Ishikawa (cell line): Measurements from ENCODE around the gene SLC5A2.

Source experiments
- CEBPB ChIP-seq: IDR thresholded peaks from 2 replicates; pipeline ENCODE4 v1.6.1; 2012
- CREB1 ChIP-seq: IDR thresholded peaks from 2 replicates; pipeline ENCODE4 v1.6.1; 2012; ENCODE audit warnings: low read depth
- FOXM1 ChIP-seq: IDR thresholded peaks from 2 replicates; pipeline ENCODE4 v1.6.1; 2012; ENCODE audit warnings: low read depth, borderline replicate concordance
- MAX ChIP-seq: IDR thresholded peaks from 2 replicates; pipeline ENCODE4 v1.6.1; 2012
- RAD21 ChIP-seq: IDR thresholded peaks from 2 replicates; pipeline ENCODE4 v1.6.1; 2012; ENCODE audit warnings: low read depth
- REST ChIP-seq: IDR thresholded peaks from 2 replicates; pipeline ENCODE4 v1.6.1; 2012; ENCODE audit warnings: low read depth, mild to moderate bottlenecking
- TAF1 ChIP-seq: IDR thresholded peaks from 2 replicates; pipeline ENCODE4 v1.6.1; 2012; ENCODE audit warnings: low read depth, mild to moderate bottlenecking
- YY1 ChIP-seq: IDR thresholded peaks from 2 replicates; pipeline ENCODE4 v1.6.1; 2012; ENCODE audit warnings: low read depth
- ZBTB7A ChIP-seq: IDR thresholded peaks from 2 replicates; pipeline ENCODE4 v1.6.1; 2012; ENCODE audit warnings: low read depth

- TF ChIP-seq CREB1 (no peak), FOXM1 (no peak), MAX (no peak), RAD21 (no peak), REST (no peak), ZBTB7A (no peak), TAF1 (no peak), YY1 (no peak), CEBPB (no peak)
Observed at GRCh38 chr16:31452631-31453106, 30.3 kb upstream of the SLC5A2 start.
